ENCODE results near the gene CFAP92. TPM values are rescaled to one million over a fixed set of nuclear protein-coding genes. Genes with fewer than 3 reads are reported as not detected.

Gene CFAP92
- total RNA-seq, 4 donors from 2014 or later: 0.40 to 2.5 (median 0.57) TPM

DNA sequence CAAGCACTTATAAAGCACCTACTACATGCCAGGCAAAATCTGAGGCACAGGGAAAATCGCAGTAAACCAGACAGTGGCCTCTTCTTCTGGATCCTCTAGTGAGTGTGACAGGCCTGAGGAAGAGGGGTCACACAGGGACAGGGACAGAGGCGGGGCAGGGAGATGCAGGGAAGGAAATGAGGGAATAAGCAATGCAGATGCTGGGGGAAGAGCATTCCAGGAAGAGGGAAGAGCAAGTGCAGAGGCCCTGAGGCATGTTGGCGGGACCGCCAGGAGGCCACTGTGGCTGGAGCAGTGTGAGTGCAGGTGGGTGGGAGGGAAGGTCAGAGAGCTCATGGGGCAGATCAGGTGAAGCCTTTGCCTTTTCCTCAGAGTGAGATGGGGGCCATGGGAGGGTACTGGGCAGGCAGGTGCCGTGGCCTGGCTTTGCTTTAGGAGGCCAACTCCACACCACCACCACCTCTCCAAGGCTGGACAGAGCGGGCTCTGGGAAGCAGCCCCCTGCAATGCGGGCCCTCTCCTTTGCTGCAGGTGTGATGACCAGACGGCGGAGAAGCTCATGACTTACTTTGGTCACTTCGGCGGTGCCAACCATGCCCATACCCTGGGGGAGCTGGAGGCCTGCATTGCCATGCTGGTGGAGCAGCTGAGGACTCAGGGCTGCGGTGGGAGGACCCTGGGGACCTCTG, 39.9 kb upstream of the CFAP92 start:
- Histone ChIP-seq H3K27ac (no peak overlapping the region), H3K36me3 (no peaks in the 10 kb centered on the region), H3K4me1 (peaks cover 7 to 15% of the 10 kb centered on the region in 2 donors), H3K27me3 (no peaks in the 10 kb centered on the region), H3K9me3 (no peaks in the 10 kb centered on the region), H3K4me3 (replicated peaks in 1 of 3) (no peak overlapping the region)
- no peak for DNase-seq
- intact Hi-C loops (cut with DNase I): no loop called here
- WGBS, 2 donors: 88 to 96% methylated on average over 12 of the region's 12 CpGs
- TF ChIP-seq, protein P1, sequence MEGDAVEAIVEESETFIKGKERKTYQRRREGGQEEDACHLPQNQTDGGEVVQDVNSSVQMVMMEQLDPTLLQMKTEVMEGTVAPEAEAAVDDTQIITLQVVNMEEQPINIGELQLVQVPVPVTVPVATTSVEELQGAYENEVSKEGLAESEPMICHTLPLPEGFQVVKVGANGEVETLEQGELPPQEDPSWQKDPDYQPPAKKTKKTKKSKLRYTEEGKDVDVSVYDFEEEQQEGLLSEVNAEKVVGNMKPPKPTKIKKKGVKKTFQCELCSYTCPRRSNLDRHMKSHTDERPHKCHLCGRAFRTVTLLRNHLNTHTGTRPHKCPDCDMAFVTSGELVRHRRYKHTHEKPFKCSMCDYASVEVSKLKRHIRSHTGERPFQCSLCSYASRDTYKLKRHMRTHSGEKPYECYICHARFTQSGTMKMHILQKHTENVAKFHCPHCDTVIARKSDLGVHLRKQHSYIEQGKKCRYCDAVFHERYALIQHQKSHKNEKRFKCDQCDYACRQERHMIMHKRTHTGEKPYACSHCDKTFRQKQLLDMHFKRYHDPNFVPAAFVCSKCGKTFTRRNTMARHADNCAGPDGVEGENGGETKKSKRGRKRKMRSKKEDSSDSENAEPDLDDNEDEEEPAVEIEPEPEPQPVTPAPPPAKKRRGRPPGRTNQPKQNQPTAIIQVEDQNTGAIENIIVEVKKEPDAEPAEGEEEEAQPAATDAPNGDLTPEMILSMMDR (IDR thresholded peaks at IDR 0.05): no peak
- TF ChIP-seq POLR2A (IDR thresholded peaks at IDR 0.05): no peak

DNA sequence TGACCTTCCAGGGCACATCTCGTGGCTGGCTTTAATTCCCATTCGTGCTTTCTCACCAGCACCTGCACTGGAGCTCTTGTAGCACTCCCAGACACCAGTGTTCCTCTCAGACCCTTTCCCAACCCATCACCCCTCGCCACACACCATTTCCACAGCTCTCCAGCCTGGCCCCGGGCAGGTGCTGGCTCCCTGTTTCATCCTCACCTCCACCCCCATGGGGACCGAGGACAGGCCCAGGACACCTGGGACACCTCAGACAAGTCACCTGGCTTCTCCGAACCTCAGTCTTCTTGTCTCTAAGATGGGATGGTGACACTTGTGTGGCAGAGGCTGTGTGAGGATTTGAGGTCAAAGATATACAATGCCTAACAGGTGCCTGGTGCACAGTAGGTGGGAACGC, 39.3 kb upstream of the CFAP92 start:
- no peak for TF ChIP-seq POLR2A (IDR thresholded peaks at IDR 0.05)
- TF ChIP-seq, protein P1 (IDR thresholded peaks at IDR 0.05): no peak
- WGBS, 2 donors: 90 to 95% methylated on average over 7 of the region's 7 CpGs
- Histone ChIP-seq H3K27me3 (no peaks in the 10 kb centered on the region), H3K9me3 (no peaks in the 10 kb centered on the region), H3K36me3 (no peaks in the 10 kb centered on the region), H3K27ac (no peak overlapping the region), H3K4me3 (replicated peaks in 1 of 3) (no peak overlapping the region), H3K4me1 (peaks cover 7 to 15% of the 10 kb centered on the region in 2 donors)
- intact Hi-C loops (cut with DNase I): no loop called here
- DNase-seq: no peak

DNA sequence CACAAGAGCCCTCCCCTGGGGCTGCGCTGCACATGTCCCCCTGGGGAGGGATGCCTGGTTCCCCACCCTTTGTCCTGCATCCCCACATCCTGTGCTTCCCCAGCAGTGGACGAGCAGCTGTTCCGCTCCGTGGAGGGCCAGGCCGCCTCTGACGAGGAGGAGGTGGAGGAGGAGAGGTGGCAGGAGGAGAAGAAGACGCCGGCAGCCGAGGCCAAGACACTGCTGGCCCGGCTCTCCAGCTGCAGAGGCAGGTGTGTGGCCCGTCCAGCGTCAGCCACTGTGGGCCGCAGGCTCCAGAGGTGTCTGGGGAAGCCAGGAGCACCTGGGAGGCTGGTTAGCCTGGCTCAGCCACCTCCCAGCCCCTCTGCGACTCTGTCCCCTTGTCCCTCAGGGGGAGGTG, 38.8 kb upstream of the CFAP92 start:
- Histone ChIP-seq H3K4me3 (replicated peaks in 1 of 3) (no peak overlapping the region), H3K27me3 (no peaks in the 10 kb centered on the region), H3K9me3 (no peaks in the 10 kb centered on the region), H3K4me1 (peaks cover 7 to 15% of the 10 kb centered on the region in 2 donors), H3K36me3 (no peaks in the 10 kb centered on the region), H3K27ac (no peak overlapping the region)
- WGBS, 2 donors: 82% methylated on average over 8 to 13 of the region's 14 CpGs
- DNase-seq: no peak
- intact Hi-C loops (cut with DNase I): no loop called here
- no peak for TF ChIP-seq POLR2A (IDR thresholded peaks at IDR 0.05)
- TF ChIP-seq, protein P1 (IDR thresholded peaks at IDR 0.05): no peak

DNA sequence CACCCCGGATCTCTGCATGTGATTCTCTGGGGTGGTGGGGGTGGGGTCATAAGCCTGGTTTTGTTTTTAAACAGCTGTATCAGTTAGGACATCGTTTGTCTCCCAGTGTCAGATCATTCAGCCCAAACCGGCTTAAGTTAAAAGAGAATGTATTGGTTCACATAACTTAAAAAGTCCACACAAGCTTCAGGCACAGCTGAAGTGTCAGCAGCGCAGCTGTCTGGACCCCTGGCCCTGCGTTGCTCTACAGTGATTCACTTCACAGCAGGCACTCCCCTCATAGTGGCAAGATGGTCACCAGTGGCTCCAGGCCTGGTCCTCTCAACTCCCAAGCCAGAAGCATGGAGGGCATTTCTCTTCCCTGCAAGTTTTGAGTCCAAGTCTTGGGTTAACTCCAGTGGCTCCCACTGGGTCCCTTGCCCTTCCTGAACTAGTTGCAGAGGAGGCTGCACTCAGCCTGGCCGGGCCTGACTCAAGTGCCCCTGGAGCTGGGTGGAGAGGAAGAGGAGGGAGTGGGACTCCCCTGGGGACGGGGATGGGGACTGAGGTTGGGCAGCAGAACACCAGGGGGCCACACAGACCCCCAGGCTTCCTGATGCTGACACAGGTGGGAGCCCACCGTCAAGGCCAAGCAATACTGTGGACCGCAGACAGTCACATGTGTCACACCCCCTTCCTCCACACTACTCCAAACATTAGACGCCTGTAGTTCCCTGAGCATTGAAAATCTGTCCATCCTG, 37.8 kb upstream of the CFAP92 start:
- H3K9me3 ChIP-seq: no peaks in the 10 kb centered on the region
- 81 to 83% methylated on average over 8 to 10 of the region's 10 CpGs for WGBS, 2 donors
- H3K4me1 ChIP-seq: peaks cover 9 to 23% of the 10 kb centered on the region in 2 donors
- H3K27ac ChIP-seq: no peak overlapping the region
- no peaks in the 10 kb centered on the region for H3K36me3 ChIP-seq
- intact Hi-C loops (cut with DNase I): no loop called here
- DNase-seq: no peak
- no peak overlapping the region for H3K4me3 ChIP-seq (replicated peaks in 1 of 3)
- H3K27me3 ChIP-seq: no peaks in the 10 kb centered on the region
- no peak for TF ChIP-seq POLR2A (IDR thresholded peaks at IDR 0.05)
- TF ChIP-seq, protein P1 (IDR thresholded peaks at IDR 0.05): no peak

DNA sequence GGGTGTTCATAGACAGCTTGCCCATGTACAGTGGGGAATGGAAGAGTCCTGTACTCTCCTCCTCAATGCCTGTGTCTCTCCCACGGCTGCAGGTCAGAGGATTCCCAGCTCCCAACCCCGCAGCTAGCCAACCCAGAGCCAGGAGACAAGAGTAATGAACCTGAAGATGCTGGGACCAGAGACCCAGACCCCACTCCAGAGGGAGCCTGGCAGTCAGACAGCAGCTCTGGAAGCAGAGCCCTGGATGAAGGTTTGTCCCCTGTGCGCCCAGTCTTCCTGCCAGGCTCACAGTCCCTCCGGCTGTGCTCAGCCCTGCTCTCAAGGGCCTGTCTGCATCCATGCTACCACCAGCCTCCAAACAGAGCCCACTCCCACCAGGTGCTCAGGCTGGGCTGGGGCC, 36.7 kb upstream of the CFAP92 start:
- H3K4me1 ChIP-seq: peaks cover 8 to 22% of the 10 kb centered on the region in 2 donors
- H3K27ac ChIP-seq: no peak overlapping the region
- TF ChIP-seq POLR2A (IDR thresholded peaks at IDR 0.05): no peak
- TF ChIP-seq, protein P1 (IDR thresholded peaks at IDR 0.05): no peak
- 80 to 100% methylated on average over 2 to 4 of the region's 4 CpGs for WGBS, 2 donors
- DNase-seq: no peak
- H3K36me3 ChIP-seq: no peaks in the 10 kb centered on the region
- H3K27me3 ChIP-seq: no peaks in the 10 kb centered on the region
- H3K9me3 ChIP-seq: no peaks in the 10 kb centered on the region
- intact Hi-C loops (cut with DNase I): no loop called here
- H3K4me3 ChIP-seq (replicated peaks in 1 of 3): no peak overlapping the region

Data from thyroid gland (tissue), 4 donors.